Measurements from ENCODE around the gene CDH8. TPM values are rescaled to one million over a fixed set of nuclear protein-coding genes. Genes with fewer than 3 reads are reported as not detected.
A peak's percentile ranks its signal among the peaks of the same experiment; 100 is the strongest.

Gene CDH8
- total RNA-seq, 1 donor from 2014 or later: 23.7 TPM

DNA sequence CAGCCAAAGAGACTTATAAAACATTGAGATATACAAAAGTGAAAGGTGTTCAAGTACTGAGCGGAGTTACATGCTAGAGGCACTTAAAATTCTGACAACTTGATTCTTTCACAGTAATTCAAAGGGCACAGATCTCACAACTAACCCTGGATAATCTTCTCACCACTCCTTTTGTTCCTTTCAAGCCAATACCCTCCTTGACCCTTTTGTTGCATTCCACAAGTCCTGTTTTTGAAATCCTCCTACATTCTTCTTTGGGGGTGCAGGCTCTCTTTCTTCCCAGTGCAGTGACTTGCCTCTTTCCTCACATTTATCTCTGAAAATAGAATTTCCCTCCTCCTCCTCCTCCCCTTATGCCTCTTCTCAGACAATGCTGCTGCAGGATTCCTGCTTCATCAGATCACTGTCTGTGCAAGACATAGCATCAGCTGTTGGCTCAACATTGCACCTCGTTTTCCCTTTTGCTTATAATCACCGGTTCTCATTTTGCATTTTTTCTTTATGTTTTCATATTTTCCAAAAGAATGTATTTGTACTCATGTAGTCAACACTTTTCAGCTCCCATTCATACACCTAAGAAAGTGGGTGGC lies 199.3 kb downstream of the CDH8 start:
- Histone ChIP-seq H3K4me2 (peak overlapping the region; percentile 75), H2AFZ (replicated peaks) (no peak overlapping the region), H3F3A (ENCODE audit: low read depth) (peaks cover 33% of the 10 kb centered on the region), H3K36me3 (no peaks in the 10 kb centered on the region), H4K20me1 (ENCODE audit: low read depth) (peaks cover 5% of the 10 kb centered on the region), H3K27ac (peak overlapping the region; percentile 85), H3K27me3 (no peaks in the 10 kb centered on the region), H3K9ac (no peak overlapping the region), H3K4me3 (peak overlapping the region; percentile 41), H3K79me2 (ENCODE audit: low read depth) (no peaks in the 10 kb centered on the region), H3K9me3 (ENCODE audit: low read depth) (no peaks in the 10 kb centered on the region), H3K4me1 (peaks cover 52% of the 10 kb centered on the region)
- peak overlapping the region; percentile 20 for H3K4me3 Mint-ChIP-seq
- TF ChIP-seq EZH2 (IDR thresholded peaks at IDR 0.05): no peak
- peak; percentile 67 for TF ChIP-seq EZH2phosphoT487 (IDR thresholded peaks at IDR 0.05)
- TF ChIP-seq, protein P1, sequence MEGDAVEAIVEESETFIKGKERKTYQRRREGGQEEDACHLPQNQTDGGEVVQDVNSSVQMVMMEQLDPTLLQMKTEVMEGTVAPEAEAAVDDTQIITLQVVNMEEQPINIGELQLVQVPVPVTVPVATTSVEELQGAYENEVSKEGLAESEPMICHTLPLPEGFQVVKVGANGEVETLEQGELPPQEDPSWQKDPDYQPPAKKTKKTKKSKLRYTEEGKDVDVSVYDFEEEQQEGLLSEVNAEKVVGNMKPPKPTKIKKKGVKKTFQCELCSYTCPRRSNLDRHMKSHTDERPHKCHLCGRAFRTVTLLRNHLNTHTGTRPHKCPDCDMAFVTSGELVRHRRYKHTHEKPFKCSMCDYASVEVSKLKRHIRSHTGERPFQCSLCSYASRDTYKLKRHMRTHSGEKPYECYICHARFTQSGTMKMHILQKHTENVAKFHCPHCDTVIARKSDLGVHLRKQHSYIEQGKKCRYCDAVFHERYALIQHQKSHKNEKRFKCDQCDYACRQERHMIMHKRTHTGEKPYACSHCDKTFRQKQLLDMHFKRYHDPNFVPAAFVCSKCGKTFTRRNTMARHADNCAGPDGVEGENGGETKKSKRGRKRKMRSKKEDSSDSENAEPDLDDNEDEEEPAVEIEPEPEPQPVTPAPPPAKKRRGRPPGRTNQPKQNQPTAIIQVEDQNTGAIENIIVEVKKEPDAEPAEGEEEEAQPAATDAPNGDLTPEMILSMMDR (IDR thresholded peaks at IDR 0.05): no peak
- no peaks in the 10 kb centered on the region for H3K27me3 Mint-ChIP-seq (ENCODE audit: insufficient read depth, low read depth)
- peak; percentile 83 for DNase-seq (ENCODE audit: low spot score)
- no peaks in the 10 kb centered on the region for H3K36me3 Mint-ChIP-seq
- peaks cover 31% of the 10 kb centered on the region for H3K4me1 Mint-ChIP-seq
- H3K27ac Mint-ChIP-seq: peak overlapping the region; percentile 50
- H3K9me3 Mint-ChIP-seq: no peaks in the 10 kb centered on the region

DNA sequence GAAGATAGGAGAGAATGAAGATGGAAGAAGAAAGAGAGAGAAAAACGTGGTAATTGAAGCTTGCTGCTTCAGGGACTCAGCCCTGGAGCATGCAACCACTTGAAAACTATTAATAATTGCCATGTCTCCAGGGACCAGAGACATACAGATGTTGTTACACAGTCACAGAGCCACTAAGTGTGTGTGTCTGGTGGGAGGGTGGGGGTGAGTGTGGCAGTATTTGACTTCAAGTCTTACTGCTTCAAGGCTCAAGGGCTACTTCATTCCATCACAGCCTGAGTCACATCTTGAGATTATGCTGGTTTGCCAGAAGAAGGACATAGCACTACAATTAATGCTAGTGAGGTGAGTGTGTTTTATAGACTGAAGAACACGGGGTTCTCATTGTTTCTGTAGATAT lies 202.2 kb downstream of the CDH8 start:
- H2AFZ ChIP-seq (replicated peaks): no peak overlapping the region
- peaks cover 70% of the 10 kb centered on the region for H3K4me1 ChIP-seq
- Mint-ChIP-seq H3K36me3 (no peaks in the 10 kb centered on the region), H3K27me3 (ENCODE audit: insufficient read depth, low read depth) (no peaks in the 10 kb centered on the region), H3K9me3 (no peaks in the 10 kb centered on the region), H3K27ac (no peak overlapping the region), H3K4me1 (peaks cover 27% of the 10 kb centered on the region), H3K4me3 (no peak overlapping the region)
- peaks cover 5% of the 10 kb centered on the region for H4K20me1 ChIP-seq (ENCODE audit: low read depth)
- H3F3A ChIP-seq (ENCODE audit: low read depth): peaks cover 41% of the 10 kb centered on the region
- no peak overlapping the region for H3K4me2 ChIP-seq
- H3K79me2 ChIP-seq (ENCODE audit: low read depth): no peaks in the 10 kb centered on the region
- H3K9ac ChIP-seq: no peak overlapping the region
- no peak for DNase-seq (ENCODE audit: low spot score)
- no peaks in the 10 kb centered on the region for H3K27me3 ChIP-seq
- no peak overlapping the region for H3K27ac ChIP-seq
- TF ChIP-seq, protein P1 (IDR thresholded peaks at IDR 0.05): no peak
- no peak for TF ChIP-seq EZH2phosphoT487 (IDR thresholded peaks at IDR 0.05)
- TF ChIP-seq EZH2 (IDR thresholded peaks at IDR 0.05): no peak
- H3K4me3 ChIP-seq: no peak overlapping the region
- H3K9me3 ChIP-seq (ENCODE audit: low read depth): no peaks in the 10 kb centered on the region
- H3K36me3 ChIP-seq: no peaks in the 10 kb centered on the region

DNA sequence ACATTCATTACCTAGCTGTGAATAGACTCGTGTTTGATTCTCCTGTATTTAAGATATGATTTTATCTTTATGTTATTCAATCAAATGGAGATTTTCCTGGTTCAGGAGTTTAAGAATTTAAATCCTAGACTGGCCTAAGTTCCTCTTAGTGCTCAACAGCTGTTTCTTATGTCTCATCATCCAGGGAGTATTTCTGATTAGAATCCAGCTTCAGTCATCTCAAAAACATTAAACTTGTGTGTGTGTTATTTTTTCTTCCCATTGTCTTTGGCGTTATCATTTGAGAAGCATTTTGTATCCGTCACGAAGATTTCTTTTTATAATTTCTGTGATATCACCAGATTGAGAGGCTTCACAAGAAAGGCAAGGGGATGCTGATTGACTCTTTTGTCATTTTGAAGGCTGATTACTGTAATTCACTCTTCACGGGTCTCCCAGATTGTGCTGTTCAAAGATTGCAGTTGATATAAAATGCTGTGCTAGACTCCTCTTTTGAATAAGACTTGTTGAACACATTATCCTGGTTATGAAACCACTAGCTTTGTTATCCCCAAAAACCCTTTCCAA lies 204.8 kb downstream of the CDH8 start:
- no peak overlapping the region for H3K9ac ChIP-seq
- H3K9me3 Mint-ChIP-seq: no peaks in the 10 kb centered on the region
- no peaks in the 10 kb centered on the region for H3K27me3 Mint-ChIP-seq (ENCODE audit: insufficient read depth, low read depth)

More for the DNA sequence above, 204.8 kb downstream of the CDH8 start:
- Mint-ChIP-seq H3K4me3 (no peak overlapping the region), H3K27ac (no peak overlapping the region), H3K4me1 (peaks cover 3% of the 10 kb centered on the region), H3K36me3 (no peaks in the 10 kb centered on the region)
- no peaks in the 10 kb centered on the region for H3K9me3 ChIP-seq (ENCODE audit: low read depth)
- H3K79me2 ChIP-seq (ENCODE audit: low read depth): no peaks in the 10 kb centered on the region
- H3K4me1 ChIP-seq: peaks cover 47% of the 10 kb centered on the region
- H3F3A ChIP-seq (ENCODE audit: low read depth): peaks cover 16% of the 10 kb centered on the region
- no peaks in the 10 kb centered on the region for H3K36me3 ChIP-seq
- no peak overlapping the region for H2AFZ ChIP-seq (replicated peaks)
- H3K27ac ChIP-seq: no peak overlapping the region
- no peak for DNase-seq (ENCODE audit: low spot score)
- no peaks in the 10 kb centered on the region for H3K27me3 ChIP-seq
- no peak overlapping the region for H3K4me2 ChIP-seq
- H3K4me3 ChIP-seq: no peak overlapping the region
- peaks cover 3% of the 10 kb centered on the region for H4K20me1 ChIP-seq (ENCODE audit: low read depth)
- TF ChIP-seq EZH2phosphoT487 (IDR thresholded peaks at IDR 0.05) (no peak), EZH2 (IDR thresholded peaks at IDR 0.05) (no peak)
- TF ChIP-seq, protein P1 (IDR thresholded peaks at IDR 0.05): no peak

Data from neural progenitor cell (in vitro differentiated cells).